ENCODE results near the gene NPHP3.
"Not testable (repeated sequence)": the region's sequence is repeated elsewhere in the genome, so short reads cannot be mapped to it uniquely, and the experiment has no call there.

NPHP3 gene

DNA sequence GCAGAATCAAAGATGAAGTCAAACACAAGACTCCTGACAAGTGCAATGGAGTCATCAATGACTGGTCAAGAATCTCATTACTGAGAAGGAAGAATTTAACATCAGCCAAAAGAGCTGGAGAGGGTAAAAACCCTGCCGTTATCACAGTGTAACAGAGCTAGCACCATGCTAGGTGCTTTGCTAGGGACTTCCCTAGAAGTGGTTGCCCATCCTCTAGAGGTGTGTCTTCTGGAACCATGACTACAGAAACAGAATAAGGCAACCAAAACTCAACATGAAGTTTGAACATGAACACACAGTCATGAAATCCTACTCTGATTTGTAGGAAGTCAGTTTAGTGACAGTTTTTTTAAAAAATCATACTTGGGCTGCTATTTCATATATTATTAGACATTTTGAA lies 72.1 kb downstream of the NPHP3 start:
- Histone ChIP-seq H3K9me3 (ENCODE audit: low read length) (no peaks in the 10 kb centered on the region), H3K36me3 (ENCODE audit: insufficient read depth, low read length) (no peaks in the 10 kb centered on the region), H3K4me3 (ENCODE audit: low read length) (no peak overlapping the region), H3K27me3 (ENCODE audit: insufficient read depth, low read length) (no peaks in the 10 kb centered on the region), H3K4me1 (ENCODE audit: insufficient read depth, low read length) (no peaks in the 10 kb centered on the region), H2AFZ (ENCODE audit: low read depth, low read length) (no peak overlapping the region)

DNA sequence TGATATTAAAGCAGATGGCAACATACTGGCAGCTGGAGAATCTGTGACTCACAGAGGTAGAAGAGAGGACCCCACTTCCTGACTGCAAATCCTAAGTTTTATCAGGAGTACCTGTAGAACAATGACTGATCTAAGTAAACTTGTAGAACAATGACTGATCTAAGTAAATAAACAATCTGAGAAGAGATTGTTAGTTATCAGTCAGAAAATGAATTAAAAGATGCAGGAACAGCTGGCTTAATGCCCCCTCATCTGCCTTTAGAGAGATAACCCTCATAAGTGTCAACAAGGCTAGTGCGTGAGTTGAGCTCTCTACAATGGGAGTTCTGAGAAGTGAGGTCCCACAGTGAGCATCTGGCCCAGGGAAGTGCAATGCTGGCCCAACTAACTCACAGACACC lies 77.2 kb downstream of the NPHP3 start:
- Histone ChIP-seq H3K27me3 (ENCODE audit: insufficient read depth, low read length) (no peaks in the 10 kb centered on the region), H2AFZ (ENCODE audit: low read depth, low read length) (no peak overlapping the region), H3K4me1 (ENCODE audit: insufficient read depth, low read length) (no peaks in the 10 kb centered on the region), H3K36me3 (ENCODE audit: insufficient read depth, low read length) (peaks cover 4% of the 10 kb centered on the region), H3K9me3 (ENCODE audit: low read length) (no peaks in the 10 kb centered on the region), H3K4me3 (ENCODE audit: low read length) (no peak overlapping the region)

DNA sequence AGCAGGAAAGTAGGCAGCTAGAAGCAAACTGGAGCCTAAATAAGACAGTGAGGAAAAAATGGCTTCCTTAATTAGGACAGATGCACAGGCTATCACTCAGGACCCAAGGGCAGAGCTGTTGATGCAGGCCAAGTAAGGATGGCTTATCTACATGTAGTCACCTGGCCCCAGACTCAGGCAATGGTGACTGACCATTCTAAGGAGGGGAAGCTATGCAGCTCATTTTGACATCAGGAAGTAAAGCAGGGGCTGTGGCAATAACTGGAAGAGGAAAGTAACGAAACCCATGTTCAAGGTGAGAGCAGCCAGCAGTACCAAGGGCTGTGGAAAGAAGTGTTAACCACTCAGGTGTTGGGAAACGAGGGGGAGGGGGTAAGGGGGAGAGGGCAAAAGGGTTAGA lies 78.8 kb downstream of the NPHP3 start:
- H3K36me3 ChIP-seq (ENCODE audit: insufficient read depth, low read length): peaks cover 14% of the 10 kb centered on the region
- H3K9me3 ChIP-seq (ENCODE audit: low read length): no peaks in the 10 kb centered on the region
- no peaks in the 10 kb centered on the region for H3K4me1 ChIP-seq (ENCODE audit: insufficient read depth, low read length)
- H3K27me3 ChIP-seq (ENCODE audit: insufficient read depth, low read length): no peaks in the 10 kb centered on the region
- no peak overlapping the region for H3K4me3 ChIP-seq (ENCODE audit: low read length)
- H2AFZ ChIP-seq (ENCODE audit: low read depth, low read length): no peak overlapping the region

DNA sequence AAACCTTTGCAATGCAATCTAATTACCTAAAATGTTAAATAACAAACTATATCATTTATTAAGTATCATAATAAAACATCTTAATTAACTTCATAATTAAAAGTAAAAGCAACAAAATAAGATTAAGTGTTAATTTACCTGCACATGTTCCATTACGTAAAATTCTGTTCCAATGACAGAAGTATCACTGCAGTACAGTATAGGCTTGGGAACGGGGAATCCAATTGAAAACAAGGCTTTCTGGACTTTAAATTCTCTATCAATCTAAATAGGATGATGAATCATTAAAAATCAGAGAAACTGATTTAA lies 79.7 kb downstream of the NPHP3 start:
- Histone ChIP-seq H3K36me3 (ENCODE audit: insufficient read depth, low read length) (peaks cover 21% of the 10 kb centered on the region), H3K9me3 (ENCODE audit: low read length) (no peaks in the 10 kb centered on the region), H3K4me1 (ENCODE audit: insufficient read depth, low read length) (no peaks in the 10 kb centered on the region), H3K4me3 (ENCODE audit: low read length) (no peak overlapping the region), H2AFZ (ENCODE audit: low read depth, low read length) (no peak overlapping the region), H3K27me3 (ENCODE audit: insufficient read depth, low read length) (no peaks in the 10 kb centered on the region)

DNA sequence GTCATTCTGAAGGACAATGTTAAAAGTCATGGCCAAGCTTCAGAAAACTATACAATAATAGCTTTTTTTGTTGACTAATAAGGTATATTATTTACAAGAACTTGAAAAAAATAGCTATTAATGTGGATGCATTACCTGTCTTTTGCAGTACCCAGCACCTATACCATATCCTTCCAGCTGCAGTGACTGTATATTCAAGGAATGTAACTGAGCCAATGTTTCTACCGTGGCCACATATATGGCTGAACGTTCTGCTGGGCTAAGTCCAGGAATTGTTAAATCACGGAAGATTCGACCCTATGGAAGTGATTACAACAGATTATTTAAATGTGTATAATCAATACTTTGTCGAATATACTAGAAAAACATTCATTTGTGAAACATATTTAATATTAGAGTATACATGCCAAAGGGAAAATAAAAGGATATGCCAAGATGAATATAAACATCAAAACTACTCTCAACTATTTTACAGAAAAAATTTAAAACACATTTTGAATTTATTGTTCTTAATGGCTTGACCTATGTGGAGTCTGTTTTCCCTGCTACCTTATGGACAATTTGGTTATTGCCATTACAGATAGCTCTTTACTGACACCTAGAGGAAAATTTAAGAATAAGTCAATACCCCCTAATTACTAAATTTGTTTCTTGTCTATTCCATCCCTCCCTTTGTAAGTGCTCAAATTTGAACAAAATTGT lies 80.2 kb downstream of the NPHP3 start:
- no peak overlapping the region for H2AFZ ChIP-seq (ENCODE audit: low read depth, low read length)
- H3K4me3 ChIP-seq (ENCODE audit: low read length): no peak overlapping the region
- no peaks in the 10 kb centered on the region for H3K9me3 ChIP-seq (ENCODE audit: low read length)
- no peaks in the 10 kb centered on the region for H3K4me1 ChIP-seq (ENCODE audit: insufficient read depth, low read length)
- H3K36me3 ChIP-seq (ENCODE audit: insufficient read depth, low read length): peaks cover 25% of the 10 kb centered on the region
- H3K27me3 ChIP-seq (ENCODE audit: insufficient read depth, low read length): no peaks in the 10 kb centered on the region

DNA sequence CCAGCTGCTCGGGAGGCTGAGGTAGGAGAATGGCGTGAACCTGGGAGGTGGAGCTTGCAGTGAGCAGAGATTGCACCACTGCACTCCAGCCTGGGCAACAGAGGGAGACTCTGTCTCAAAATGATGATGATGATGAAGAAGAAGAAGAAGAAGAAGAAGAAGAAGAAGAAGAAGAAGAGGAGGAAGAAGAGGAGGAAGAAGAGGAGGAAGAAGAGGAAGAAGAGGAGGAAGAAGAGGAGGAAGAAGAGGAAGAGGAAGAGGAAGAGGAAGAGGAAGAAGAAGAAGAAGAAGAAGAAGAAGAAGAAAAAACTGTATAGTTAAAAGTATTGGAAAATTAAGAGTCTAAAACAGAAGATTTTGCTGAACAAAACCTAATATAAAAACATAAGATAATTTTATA lies 80.8 kb downstream of the NPHP3 start:
- H3K9me3 ChIP-seq (ENCODE audit: low read length); H3K4me3 ChIP-seq (ENCODE audit: low read length); H3K4me1 ChIP-seq (ENCODE audit: insufficient read depth, low read length); H3K27me3 ChIP-seq (ENCODE audit: insufficient read depth, low read length); H2AFZ ChIP-seq (ENCODE audit: low read depth, low read length): not testable (repeated sequence)
- H3K36me3 ChIP-seq (ENCODE audit: insufficient read depth, low read length): peaks cover 25% of the 10 kb centered on the region

DNA sequence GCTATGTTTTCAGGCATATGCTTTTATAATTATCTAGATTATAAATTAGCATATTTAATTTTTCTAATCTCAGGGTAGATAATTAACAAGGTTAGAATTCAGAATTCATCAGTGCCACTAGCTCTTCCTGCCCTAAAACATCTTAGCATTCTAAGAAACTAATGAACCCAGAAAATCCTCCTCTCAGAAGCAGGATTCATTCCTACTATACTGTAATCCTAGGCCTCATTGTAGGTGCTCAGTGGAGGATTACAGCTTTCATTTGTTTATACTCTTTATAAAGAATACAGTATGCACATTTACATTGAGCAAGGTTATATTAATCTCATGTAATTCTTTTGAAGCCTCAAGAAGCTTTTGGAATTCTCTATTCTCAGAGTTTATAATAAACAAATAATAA lies 83.5 kb downstream of the NPHP3 start:
- Histone ChIP-seq H2AFZ (ENCODE audit: low read depth, low read length) (no peak overlapping the region), H3K36me3 (ENCODE audit: insufficient read depth, low read length) (peaks cover 25% of the 10 kb centered on the region), H3K4me1 (ENCODE audit: insufficient read depth, low read length) (no peaks in the 10 kb centered on the region), H3K27me3 (ENCODE audit: insufficient read depth, low read length) (no peaks in the 10 kb centered on the region), H3K4me3 (ENCODE audit: low read length) (no peak overlapping the region), H3K9me3 (ENCODE audit: low read length) (no peaks in the 10 kb centered on the region)

DNA sequence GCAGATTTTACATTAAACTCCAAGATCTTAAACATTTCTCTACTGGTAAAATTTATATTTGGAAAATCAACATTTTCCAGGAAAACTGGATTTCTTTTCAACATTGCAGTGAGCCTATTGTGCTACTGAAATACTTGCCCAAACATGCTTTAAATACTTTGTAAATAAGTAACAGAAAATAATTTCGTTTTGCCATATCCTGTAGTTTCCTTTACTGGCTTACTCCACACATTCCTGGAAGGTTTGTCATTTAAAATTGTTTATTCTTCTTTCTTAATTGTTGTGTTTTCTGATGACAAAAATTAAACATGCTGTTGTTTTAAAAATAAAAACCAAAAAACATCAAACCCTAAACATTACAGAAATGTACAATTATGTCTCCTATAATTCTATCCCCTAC lies 84.6 kb downstream of the NPHP3 start:
- Histone ChIP-seq H2AFZ (ENCODE audit: low read depth, low read length) (no peak overlapping the region), H3K27me3 (ENCODE audit: insufficient read depth, low read length) (no peaks in the 10 kb centered on the region), H3K4me3 (ENCODE audit: low read length) (no peak overlapping the region), H3K9me3 (ENCODE audit: low read length) (no peaks in the 10 kb centered on the region), H3K36me3 (ENCODE audit: insufficient read depth, low read length) (peaks cover 25% of the 10 kb centered on the region), H3K4me1 (ENCODE audit: insufficient read depth, low read length) (no peaks in the 10 kb centered on the region)

DNA sequence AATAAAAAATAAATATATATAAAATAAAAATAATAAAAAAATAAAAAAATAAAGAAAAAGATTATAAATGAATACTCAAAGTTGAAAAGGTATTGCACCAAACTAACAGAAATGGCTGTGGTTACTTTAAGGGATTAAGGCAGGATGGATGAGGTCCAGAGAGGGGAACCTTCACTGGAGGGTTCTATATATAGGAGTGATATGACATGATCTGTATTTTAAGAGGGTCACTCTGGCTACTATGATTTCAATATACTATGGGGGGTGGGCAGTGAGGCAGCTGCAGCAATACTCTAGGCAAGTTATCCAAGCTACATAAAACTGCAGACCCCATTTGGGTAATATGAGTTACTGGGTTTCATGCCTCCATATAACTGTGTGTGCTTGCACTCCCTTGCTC lies 87.2 kb downstream of the NPHP3 start:
- Histone ChIP-seq H3K4me3 (ENCODE audit: low read length) (no peak overlapping the region), H2AFZ (ENCODE audit: low read depth, low read length) (no peak overlapping the region), H3K4me1 (ENCODE audit: insufficient read depth, low read length) (no peaks in the 10 kb centered on the region), H3K9me3 (ENCODE audit: low read length) (no peaks in the 10 kb centered on the region), H3K27me3 (ENCODE audit: insufficient read depth, low read length) (no peaks in the 10 kb centered on the region), H3K36me3 (ENCODE audit: insufficient read depth, low read length) (peaks cover 21% of the 10 kb centered on the region)

Data from neuron (in vitro differentiated cells).